ENCODE measurements around the gene EAPP. TPM values are rescaled to one million over a fixed set of nuclear protein-coding genes. Genes with fewer than 3 reads are reported as not detected.
"Not testable (repeated sequence)": the region's sequence is repeated elsewhere in the genome, so short reads cannot be mapped to it uniquely, and the experiment has no call there.

The EAPP gene
- total RNA-seq, 2 experiments from 2014 or later: 28.6 to 35.8 TPM

- intact Hi-C loops (cut with micrococcal nuclease; ENCODE audit: unreplicated experiment): no loop called here
- H3K27ac ChIP-seq (ENCODE audit: low read depth, low read length, poor library complexity, severe bottlenecking): no peak overlapping the region
- TF ChIP-seq EZH2phosphoT487 (IDR thresholded peaks at IDR 0.05; ENCODE audit: borderline replicate concordance, low read depth, low read length): no peak
- ChIA-PET CTCF (ENCODE audit: unreplicated experiment) (no interaction called here), POLR2A (interaction anchor here (0.5 to 0.9 kb wide), 3 partner anchors 140 to 593 kb away, joined by 3 to 4 read pairs (median 3); no protein-coding TSS in a partner anchor)
- peaks cover 8% of the 10 kb centered on the region for H3K4me1 ChIP-seq (ENCODE audit: insufficient read depth, low read length, poor library complexity, severe bottlenecking)
- peak overlapping the region; percentile 56 for H3K4me2 ChIP-seq (ENCODE audit: low read length)
- H3K9me3 ChIP-seq (ENCODE audit: low read length): no peaks in the 10 kb centered on the region
- H4K20me1 ChIP-seq (ENCODE audit: insufficient read depth, low read length): no peaks in the 10 kb centered on the region
- H3K79me2 ChIP-seq (ENCODE audit: insufficient read depth, low read depth, low read length): no peaks in the 10 kb centered on the region
- no peak for DNase-seq (ENCODE audit: low spot score)
- no peaks in the 10 kb centered on the region for H3K36me3 ChIP-seq (ENCODE audit: insufficient read depth, low read length)
- no peaks in the 10 kb centered on the region for H3K9me2 ChIP-seq (ENCODE audit: insufficient read depth, low read length)
- peak overlapping the region; percentile 21; the same call in 1 of the 2 replicates for H2AFZ ChIP-seq (ENCODE audit: low read length)
- H3K4me3 ChIP-seq (ENCODE audit: low read depth, low read length, poor library complexity, severe bottlenecking): no peak overlapping the region
- BruUV-seq (replicated peaks): no TSS peak
Measured at GRCh38 chr14:34548472-34548981, 9.0 kb upstream of the EAPP start.

- BruUV-seq (replicated peaks); H3K9me3 ChIP-seq (ENCODE audit: low read length); H2AFZ ChIP-seq (ENCODE audit: low read length); H3K36me3 ChIP-seq (ENCODE audit: insufficient read depth, low read length); H3K4me1 ChIP-seq (ENCODE audit: insufficient read depth, low read length, poor library complexity, severe bottlenecking); DNase-seq (ENCODE audit: low spot score); H3K9me2 ChIP-seq (ENCODE audit: insufficient read depth, low read length); CTCF ChIA-PET (ENCODE audit: unreplicated experiment); H4K20me1 ChIP-seq (ENCODE audit: insufficient read depth, low read length); H3K27ac ChIP-seq (ENCODE audit: low read depth, low read length, poor library complexity, severe bottlenecking); intact Hi-C loops (cut with micrococcal nuclease; ENCODE audit: unreplicated experiment); POLR2A ChIA-PET; H3K4me2 ChIP-seq (ENCODE audit: low read length); H3K4me3 ChIP-seq (ENCODE audit: low read depth, low read length, poor library complexity, severe bottlenecking); H3K79me2 ChIP-seq (ENCODE audit: insufficient read depth, low read depth, low read length): not testable (repeated sequence)
Measured at GRCh38 chr14:34547136-34547520, 7.6 kb upstream of the EAPP start.

GRCh38 chr14:34546272-34547135 lies 7.0 kb upstream of the EAPP start:
- H4K20me1 ChIP-seq (ENCODE audit: insufficient read depth, low read length); H3K4me3 ChIP-seq (ENCODE audit: low read depth, low read length, poor library complexity, severe bottlenecking); H3K4me2 ChIP-seq (ENCODE audit: low read length); H3K27ac ChIP-seq (ENCODE audit: low read depth, low read length, poor library complexity, severe bottlenecking); H3K9me2 ChIP-seq (ENCODE audit: insufficient read depth, low read length); CTCF ChIA-PET (ENCODE audit: unreplicated experiment); H3K9me3 ChIP-seq (ENCODE audit: low read length); POLR2A ChIA-PET; H3K79me2 ChIP-seq (ENCODE audit: insufficient read depth, low read depth, low read length); H3K4me1 ChIP-seq (ENCODE audit: insufficient read depth, low read length, poor library complexity, severe bottlenecking); H2AFZ ChIP-seq (ENCODE audit: low read length); DNase-seq (ENCODE audit: low spot score); intact Hi-C loops (cut with micrococcal nuclease; ENCODE audit: unreplicated experiment); H3K36me3 ChIP-seq (ENCODE audit: insufficient read depth, low read length): not testable (repeated sequence)
- BruUV-seq (replicated peaks): TSS peak; percentile 100

GRCh38 chr14:34540181-34541059 lies 919 bp upstream of the EAPP start:
- Histone ChIP-seq H3K4me2 (ENCODE audit: low read length) (peak overlapping the region; percentile 47), H3K4me3 (ENCODE audit: low read depth, low read length, poor library complexity, severe bottlenecking) (peak overlapping the region; percentile 99), H3K4me1 (ENCODE audit: insufficient read depth, low read length, poor library complexity, severe bottlenecking) (peaks cover 16% of the 10 kb centered on the region), H3K79me2 (ENCODE audit: insufficient read depth, low read depth, low read length) (peaks cover 26% of the 10 kb centered on the region), H3K36me3 (ENCODE audit: insufficient read depth, low read length) (peaks cover 13% of the 10 kb centered on the region; the same call in 1 of the 2 replicates), H2AFZ (ENCODE audit: low read length) (peak overlapping the region; percentile 94)
- BruUV-seq (replicated peaks); DNase-seq (ENCODE audit: low spot score); H3K9me2 ChIP-seq (ENCODE audit: insufficient read depth, low read length); intact Hi-C loops (cut with micrococcal nuclease; ENCODE audit: unreplicated experiment); POLR2A ChIA-PET; H3K9me3 ChIP-seq (ENCODE audit: low read length); H3K27ac ChIP-seq (ENCODE audit: low read depth, low read length, poor library complexity, severe bottlenecking); H4K20me1 ChIP-seq (ENCODE audit: insufficient read depth, low read length): not testable (repeated sequence)
- CTCF ChIA-PET (ENCODE audit: unreplicated experiment): interaction anchor here (0.5 kb wide), 1 partner anchor 74 kb away, joined by 5 read pairs; no protein-coding TSS in a partner anchor

Data from OCI-LY7 (cell line).